Spleen (tissue), 11 donors: ENCODE results near the gene CACNA1D. TPM values are rescaled to one million over a fixed set of nuclear protein-coding genes. Genes with fewer than 3 reads are reported as not detected.

Source experiments
- DNase-seq: peaks from one replicate; pipeline ENCODE4 v3.0.0-alpha.2; 2020
- H3K27ac ChIP-seq, 8 donors: fragments of 200-600 bp; sonication (generic) in 7 of 8; 1 replicate in 4 of 8; 2 replicates in 4 of 8; pipeline versions ENCODE4 v1.5.0 to v1.8.0; 2016 to 2021; ENCODE audit warnings: inconsistent platforms in 4 of 8, mild to moderate bottlenecking in 4 of 8, moderate library complexity in 1 of 8
- H3K27me3 ChIP-seq, 7 donors: fragments of 200-600 bp; sonication (generic) in 6 of 7; replicated peaks in 1 of 7; 1 replicate in 4 of 7; 2 replicates in 3 of 7; pipeline versions ENCODE4 v1.5.0 to v1.8.0; 2016 to 2021; ENCODE audit warnings: inconsistent platforms in 3 of 7, mild to moderate bottlenecking in 1 of 7
- H3K36me3 ChIP-seq, 6 donors: fragments of 200-600 bp; sonication (generic) in 5 of 6; 1 replicate in 4 of 6; 2 replicates in 2 of 6; pipeline versions ENCODE4 v1.5.0 to v1.8.0; 2016 to 2021; ENCODE audit warnings: inconsistent platforms in 2 of 6
- H3K4me1 ChIP-seq, 6 donors: fragments of 200-600 bp; sonication (generic) in 5 of 6; 1 replicate in 3 of 6; 2 replicates in 3 of 6; pipeline versions ENCODE4 v1.5.0 to v1.8.0; 2016 to 2021; ENCODE audit warnings: inconsistent platforms in 3 of 6
- H3K4me3 ChIP-seq, 8 donors: fragments of 200-600 bp; sonication (generic) in 7 of 8; 1 replicate in 4 of 8; 2 replicates in 4 of 8; pipeline versions ENCODE4 v1.5.0 to v1.8.0; 2016 to 2021; ENCODE audit warnings: inconsistent platforms in 4 of 8, mild to moderate bottlenecking in 4 of 8, moderate library complexity in 2 of 8
- H3K9me3 ChIP-seq, 8 donors: fragments of 200-600 bp; sonication (generic) in 7 of 8; 1 replicate in 4 of 8; 2 replicates in 4 of 8; pipeline versions ENCODE4 v1.5.0 to v1.8.0; 2016 to 2021; ENCODE audit warnings: inconsistent platforms in 4 of 8
- CTCF ChIP-seq, 11 experiments: fragments of 200-600 bp in 7 of 11; fragments of 450-650 bp in 4 of 11; sonication (generic) in 4 of 11; IDR thresholded peaks in 8 of 11; conservative IDR thresholded peaks in 3 of 11; 1 replicate in 7 of 11; 2 replicates in 4 of 11; pipeline versions ENCODE4 v1.4.0 to v1.8.0; 2016 to 2021; ENCODE audit warnings: antibody characterized with exemption in 11 of 11, inconsistent platforms in 4 of 11, mild to moderate bottlenecking in 1 of 11
- POLR2A ChIP-seq, 3 donors: fragments of 450-650 bp; IDR thresholded peaks; one replicate each; pipeline ENCODE4 v1.5.1; 2017; ENCODE audit warnings: antibody characterized with exemption in 3 of 3, mild to moderate bottlenecking in 1 of 3
- POLR2AphosphoS5 ChIP-seq, 3 donors: sonication (generic); formaldehyde crosslinking; IDR thresholded peaks; one replicate each; pipeline ENCODE4 v1.5.1; 2017; ENCODE audit warnings: antibody characterized with exemption in 3 of 3
- WGBS, 5 donors: extraction: QIAGEN DNeasy Blood & Tissue Kit in 3 of 5; methylation state at CpG; one replicate each; pipeline versions ENCODE4 v1.1.5 to v1.1.7; 2013 to 2018; 5-methylcytosine and 5-hydroxymethylcytosine counted together
- intact Hi-C: fragments of 100-400 bp; cut with DNase I; formaldehyde crosslinking; loops from one replicate; pipeline ENCODE4 v1.15.0; 2023; ENCODE audit warnings: low total_unique reads
- polyA plus RNA-seq, 3 donors: library from polyadenylated mRNA; stranded (reverse); fragments of 200-250 nt; gene quantifications; one replicate each; pipeline ENCODE4 v1.2.1, GENCODE V29; 2013
- total RNA-seq, 7 donors: library from RNA; depleted of rRNA in 3 of 7; stranded (reverse); fragments of >200 nt in 3 of 7; fragmentation: NEBNext Ultra II Directional in 4 of 7; extraction: Animal tissue kit (Norgen Biotek cat#: 25700) in 4 of 7; gene quantifications; one replicate each; pipeline versions ENCODE4 v1.1.0 to v1.2.1, GENCODE V29; 2016 to 2021
- donor health status: healthy with polysubstance abuse.
- donor health status: DM: no; HTN: no; CAD: no; lungs with moderate emphysema.
- donor health status: DM: no; HTN: no; CAD: no.
- donor health status: Bipolar disorder and iron deficiency.
- donor health status: healthy.
- donor health status: DM: no; HTN: no; CAD: no.
- donor health status: DM: yes; HTN: yes; CAD: no.

CACNA1D gene
- total and polyA plus RNA-seq, 10 donors = 0.55 to 89.3 (median 19.1) TPM

- Histone ChIP-seq H3K27me3 (peaks cover 0 to 17% (median 0%) of the 10 kb centered on the region in 7 donors), H3K27ac (no peak overlapping the region), H3K36me3 (peaks cover 0 to 4% (median 0%) of the 10 kb centered on the region in 6 donors), H3K9me3 (no peaks in the 10 kb centered on the region), H3K4me3 (no peak overlapping the region), H3K4me1 (peaks cover 0 to 8% (median 0%) of the 10 kb centered on the region in 6 donors)
- no peak for DNase-seq
- 58 to 70% (median 62%) methylated on average over 10 to 12 of the region's 12 CpGs for WGBS, 5 donors
- TF ChIP-seq CTCF (IDR thresholded peaks at IDR 0.05 in 8 of 11, conservative IDR thresholded peaks at IDR 0.05 in 3 of 11) = no peak
- no peak for TF ChIP-seq POLR2A (IDR thresholded peaks at IDR 0.05)
- no peak for TF ChIP-seq POLR2AphosphoS5 (IDR thresholded peaks at IDR 0.05)
- intact Hi-C loops = no loop called here
Observed at GRCh38 chr3:53768478-53769459, 274.4 kb downstream of the CACNA1D start.

- intact Hi-C loops = no loop called here
- no peak overlapping the region for H3K27ac ChIP-seq
Observed at GRCh38 chr3:53772562-53772961, 278.2 kb downstream of the CACNA1D start.

GRCh38 chr3:53773021-53773436 is 278.6 kb downstream of the CACNA1D start:
- H3K4me1 ChIP-seq = peaks cover 0 to 9% (median 0%) of the 10 kb centered on the region in 6 donors
- H3K4me3 ChIP-seq = no peak overlapping the region
- 74 to 88% (median 84%) methylated on average over 5 of the region's 5 CpGs for WGBS, 5 donors
- intact Hi-C loops = no loop called here
- no peak for DNase-seq
- H3K9me3 ChIP-seq = no peaks in the 10 kb centered on the region
- H3K27me3 ChIP-seq = peaks cover 0 to 14% (median 0%) of the 10 kb centered on the region in 7 donors
- H3K36me3 ChIP-seq = peaks cover 0 to 4% (median 0%) of the 10 kb centered on the region in 6 donors
- TF ChIP-seq POLR2A (IDR thresholded peaks at IDR 0.05) (no peak), POLR2AphosphoS5 (IDR thresholded peaks at IDR 0.05) (no peak), CTCF (IDR thresholded peaks at IDR 0.05 in 8 of 11, conservative IDR thresholded peaks at IDR 0.05 in 3 of 11) (no peak)
- no peak overlapping the region for H3K27ac ChIP-seq

More at GRCh38 chr3:53772562-53772961, 278.2 kb downstream of the CACNA1D start:
- Histone ChIP-seq H3K9me3 (no peaks in the 10 kb centered on the region), H3K4me3 (no peak overlapping the region), H3K36me3 (peaks cover 0 to 4% (median 0%) of the 10 kb centered on the region in 6 donors), H3K4me1 (peaks cover 0 to 9% (median 0%) of the 10 kb centered on the region in 6 donors), H3K27me3 (peaks cover 0 to 14% (median 0%) of the 10 kb centered on the region in 7 donors)
- TF ChIP-seq POLR2A (IDR thresholded peaks at IDR 0.05) = no peak
- no peak for TF ChIP-seq POLR2AphosphoS5 (IDR thresholded peaks at IDR 0.05)
- TF ChIP-seq CTCF (IDR thresholded peaks at IDR 0.05 in 8 of 11, conservative IDR thresholded peaks at IDR 0.05 in 3 of 11) = no peak
- WGBS, 5 donors = 75 to 88% (median 82%) methylated on average over 14 of the region's 14 CpGs
- no peak for DNase-seq
